Right lobe of liver (tissue), 6 donors: ENCODE results near the gene RAP1GAP. TPM values are rescaled to one million over a fixed set of nuclear protein-coding genes. Genes with fewer than 3 reads are reported as not detected.

Experiments
- ATAC-seq, 4 donors: fragments of 200-7000 bp; cut with Tn5 transposase; one replicate each; pipeline ENCODE4 v1.9.1; 2020; ENCODE audit warnings: mild to moderate bottlenecking in 4 of 4, moderate library complexity in 4 of 4
- DNase-seq, 3 donors: peaks; one replicate each; pipeline ENCODE4 v3.0.0-alpha.2; 2020
- H3K27ac ChIP-seq, 3 donors: fragments of 200-600 bp; one replicate each; pipeline ENCODE4 v1.8.0; 2022
- H3K27me3 ChIP-seq, 2 donors: fragments of 200-600 bp; one replicate each; pipeline ENCODE4 v1.8.0; 2022
- H3K36me3 ChIP-seq, 4 donors: fragments of 200-600 bp; sonication (generic) in 1 of 4; one replicate each; pipeline versions ENCODE4 v1.5.1 to v1.8.0; 2017 to 2022; ENCODE audit warnings: control low read depth in 1 of 4
- H3K4me1 ChIP-seq, 4 donors: fragments of 200-600 bp; sonication (generic) in 1 of 4; one replicate each; pipeline versions ENCODE4 v1.5.1 to v1.8.0; 2017 to 2022; ENCODE audit warnings: control low read depth in 1 of 4
- H3K4me3 ChIP-seq, 3 donors: fragments of 200-600 bp; one replicate each; pipeline ENCODE4 v1.8.0; 2022
- H3K9me3 ChIP-seq, 4 donors: fragments of 200-600 bp; sonication (generic) in 1 of 4; one replicate each; pipeline versions ENCODE4 v1.5.1 to v1.8.0; 2017 to 2022; ENCODE audit warnings: control low read depth in 1 of 4
- CTCF ChIP-seq, 4 donors: fragments of 200-600 bp in 3 of 4; fragments of 450-650 bp in 1 of 4; IDR thresholded peaks; one replicate each; pipeline versions ENCODE4 v1.5.1 to v1.8.0; 2016 to 2022; ENCODE audit warnings: antibody characterized with exemption in 4 of 4, mild to moderate bottlenecking in 2 of 4
- POLR2A ChIP-seq: fragments of 450-650 bp; IDR thresholded peaks from one replicate; pipeline ENCODE4 v1.6.1; 2017; ENCODE audit warnings: antibody characterized with exemption, mild to moderate bottlenecking
- WGBS: methylation state at CpG from one replicate; pipeline ENCODE4 v1.1.6; 2018; ENCODE audit warnings: low coverage, low lambda C conversion rate; ENCODE audit not compliant: insufficient coverage; ENCODE audit errors: missing lambda C conversion rate; 5-methylcytosine and 5-hydroxymethylcytosine counted together
- intact Hi-C, 2 donors: fragments of 100-400 bp; cut with DNase I; formaldehyde crosslinking; loops; one replicate each; pipeline versions ENCODE4 v1.11.2 to v1.14.1; 2022
- total RNA-seq, 6 experiments: library from RNA; depleted of rRNA in 2 of 6; stranded (reverse); fragments of >200 nt in 2 of 6; fragmentation: NEBNext Ultra II Directional in 3 of 6; extraction: Animal tissue kit (Norgen Biotek cat#: 25700) in 3 of 6; gene quantifications; one replicate each; pipeline versions ENCODE4 v1.1.0 to v1.2.4, GENCODE V29; 2016 to 2023
- donor health status: DM: no; HTN: yes; CAD: no.
- donor health status: DM: no; HTN: no; CAD: no.
- donor health status: DM: no; HTN: no; CAD: no.
- donor health status: DM: no; HTN: yes; CAD: no.
- donor health status: DM: no; HTN: yes; CAD: no.

The RAP1GAP gene
- total RNA-seq, 6 experiments from 2014 or later = 8.0 to 38.1 (median 22.2) TPM

GRCh38 chr1:21650400-21650799 is 18.8 kb downstream of the RAP1GAP start:
- intact Hi-C loops = loop anchor here in 1 of 2 donors (10.0 kb wide), 1 partner anchor 56 kb away; no protein-coding TSS in a partner anchor
- H3K9me3 ChIP-seq = no peaks in the 10 kb centered on the region
- WGBS = 80% methylated on average over 1 of the region's 9 CpGs
- no peak overlapping the region for H3K4me3 ChIP-seq
- H3K27me3 ChIP-seq = no peaks in the 10 kb centered on the region
- peaks cover 0 to 2% (median 0%) of the 10 kb centered on the region in 4 donors for H3K4me1 ChIP-seq
- no peak overlapping the region for H3K27ac ChIP-seq
- DNase-seq = no peak
- TF ChIP-seq CTCF (IDR thresholded peaks at IDR 0.05) (no peak), POLR2A (no peak)
- ATAC-seq = no peak
- no peaks in the 10 kb centered on the region for H3K36me3 ChIP-seq

DNA sequence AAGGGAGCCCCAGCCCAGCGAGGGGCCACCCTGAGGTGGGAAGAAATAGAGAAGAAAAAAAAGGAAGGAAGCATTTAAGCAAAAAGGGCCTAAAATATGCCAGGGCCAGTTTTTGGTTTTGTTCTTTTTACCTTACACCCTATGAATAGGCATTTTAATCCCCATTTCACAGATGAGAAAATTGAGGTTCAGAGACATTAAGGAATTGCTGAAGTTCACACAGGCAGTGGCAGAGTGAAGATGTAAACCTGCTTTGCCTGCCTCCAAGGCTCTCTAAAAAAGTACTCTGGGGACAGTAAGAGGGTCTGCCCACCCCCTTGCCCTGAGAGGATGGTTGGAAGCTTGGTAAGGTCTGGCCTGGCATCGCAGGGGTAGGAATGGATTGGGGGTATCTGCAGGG is 19.8 kb downstream of the RAP1GAP start:
- Histone ChIP-seq H3K9me3 (no peaks in the 10 kb centered on the region), H3K27ac (no peak overlapping the region), H3K4me1 (peaks cover 0 to 2% (median 0%) of the 10 kb centered on the region in 4 donors), H3K27me3 (no peaks in the 10 kb centered on the region), H3K36me3 (no peaks in the 10 kb centered on the region), H3K4me3 (no peak overlapping the region)
- TF ChIP-seq CTCF (IDR thresholded peaks at IDR 0.05) (no peak), POLR2A (no peak)
- no peak for ATAC-seq
- intact Hi-C loops = no loop called here
- DNase-seq = no peak
- 10% methylated on average over 1 of the region's 2 CpGs for WGBS

DNA sequence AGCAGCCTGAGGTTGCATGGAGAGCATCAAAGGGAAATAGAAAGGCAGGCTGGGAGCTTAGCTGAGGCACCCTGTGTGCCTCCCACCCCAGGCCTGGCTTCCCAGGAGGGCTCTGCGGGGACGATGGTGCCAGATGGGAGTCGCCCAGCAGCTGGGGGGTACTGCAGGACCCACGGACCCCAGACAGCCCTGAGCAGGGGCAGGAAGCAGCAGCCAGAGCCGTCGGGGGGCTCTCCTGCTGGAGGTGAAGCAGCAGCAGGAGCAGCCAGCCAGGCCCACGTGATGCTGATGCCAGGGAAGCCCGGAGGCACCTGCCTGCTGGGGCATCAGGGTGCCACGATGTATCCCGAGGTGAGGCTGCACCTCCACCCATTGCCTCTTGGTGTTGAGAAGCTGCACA is 20.4 kb downstream of the RAP1GAP start:
- DNase-seq = peak in 1 of 3 donors; percentile 37
- Histone ChIP-seq H3K4me3 (no peak overlapping the region), H3K4me1 (peaks cover 0 to 2% (median 0%) of the 10 kb centered on the region in 4 donors), H3K36me3 (no peaks in the 10 kb centered on the region), H3K27me3 (no peaks in the 10 kb centered on the region), H3K27ac (no peak overlapping the region), H3K9me3 (no peaks in the 10 kb centered on the region)
- ATAC-seq = no peak
- TF ChIP-seq POLR2A (no peak), CTCF (IDR thresholded peaks at IDR 0.05) (no peak)
- 48% methylated on average over 3 of the region's 10 CpGs for WGBS
- intact Hi-C loops = no loop called here

DNA sequence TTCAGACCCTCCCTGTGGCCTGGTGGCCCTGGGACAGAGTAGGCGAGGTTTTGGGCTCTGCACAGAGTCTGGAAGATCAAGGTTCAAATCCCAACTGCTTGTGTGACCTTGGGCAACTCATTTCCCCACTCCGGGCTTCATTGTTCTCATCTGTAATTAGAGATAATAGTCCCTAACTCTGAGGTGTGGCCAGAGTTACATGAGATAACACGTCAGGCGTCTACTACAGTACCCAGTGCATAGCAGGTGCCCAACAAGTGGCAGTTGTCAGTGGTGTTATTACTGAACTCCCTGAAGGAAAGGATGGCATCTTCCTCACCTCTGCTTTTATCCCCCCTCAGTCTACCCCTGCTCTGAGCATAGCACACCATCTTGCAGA is 20.8 kb downstream of the RAP1GAP start:
- Histone ChIP-seq H3K27ac (no peak overlapping the region), H3K9me3 (no peaks in the 10 kb centered on the region), H3K4me1 (peaks cover 0 to 2% (median 0%) of the 10 kb centered on the region in 4 donors), H3K36me3 (no peaks in the 10 kb centered on the region), H3K27me3 (no peaks in the 10 kb centered on the region), H3K4me3 (no peak overlapping the region)
- 17% methylated on average over 2 of the region's 4 CpGs for WGBS
- TF ChIP-seq CTCF (IDR thresholded peaks at IDR 0.05) (no peak), POLR2A (no peak)
- intact Hi-C loops = no loop called here
- DNase-seq (no peak), ATAC-seq (no peak)
